Stimulated activated CD4-positive, alpha-beta T cell treated with anti-CD3 and anti-CD28 coated beads, Interleukin-4, amount 100 ng/mL, for 24 hours (primary cell): ENCODE measurements around the gene MAS1.
"Not testable (repeated sequence)": the region's sequence is repeated elsewhere in the genome, so short reads cannot be mapped to it uniquely, and the experiment has no call there.

Experiments used
- DNase-seq: peaks from one replicate; pipeline ENCODE4 v3.0.0-alpha.2; 2020

MAS1 gene

GRCh38 chr6:159919011-159919511 lies 28.3 kb downstream of the MAS1 start:
- DNase-seq, result no peak

GRCh38 chr6:159919800-159920199 lies 29.0 kb downstream of the MAS1 start:
- no peak for DNase-seq

GRCh38 chr6:159924150-159924549 lies 33.4 kb downstream of the MAS1 start:
- not testable (repeated sequence) for DNase-seq

GRCh38 chr6:159926542-159927203 lies 35.9 kb downstream of the MAS1 start:
- no peak for DNase-seq

- DNase-seq, result peak; percentile 68
These were observed 39.0 kb downstream of the MAS1 start for GRCh38 chr6:159929819-159930218.

- peak; percentile 54 for DNase-seq
These were observed 40.3 kb downstream of the MAS1 start for GRCh38 chr6:159931112-159931511.

GRCh38 chr6:159931846-159932245 lies 41.1 kb downstream of the MAS1 start:
- no peak for DNase-seq

- no peak for DNase-seq
These were observed 42.3 kb downstream of the MAS1 start for GRCh38 chr6:159933077-159933476.

GRCh38 chr6:159934181-159934580 lies 43.4 kb downstream of the MAS1 start:
- no peak for DNase-seq

GRCh38 chr6:159935065-159935464 lies 44.3 kb downstream of the MAS1 start:
- DNase-seq, result no peak

- DNase-seq, result no peak
These were observed 44.8 kb downstream of the MAS1 start for GRCh38 chr6:159935633-159936032.

- no peak for DNase-seq
These were observed 48.8 kb downstream of the MAS1 start for GRCh38 chr6:159939591-159940016.
